Fibroblast of the aortic adventitia (primary cell): ENCODE measurements around the gene CACNA2D3. TPM values are rescaled to one million over a fixed set of nuclear protein-coding genes. Genes with fewer than 3 reads are reported as not detected.

Experiments
- DNase-seq: peaks from one replicate; pipeline ENCODE4 v3.0.0-alpha.2; 2010; ENCODE audit warnings: low read depth
- H3K4me3 ChIP-seq: 2 replicates; pipeline ENCODE4 v1.5.1; 2011; ENCODE audit warnings: low read depth, mild to moderate bottlenecking, control low read depth, low read length, moderate library complexity
- CTCF ChIP-seq: IDR thresholded peaks from 2 replicates; pipeline ENCODE4 v1.5.1; 2011; ENCODE audit warnings: mild to moderate bottlenecking, low read length, control low read depth, inconsistent platforms; ENCODE audit not compliant: insufficient read depth
- total RNA-seq: library from RNA; depleted of rRNA; stranded (reverse); fragments of >200 nt; gene quantifications from 2 replicates; pipeline ENCODE4 v1.2.3, GENCODE V29; 2012; ENCODE audit warnings: low replicate concordance

CACNA2D3 gene
- total RNA-seq, 1 donor, result 0.45 TPM

DNA sequence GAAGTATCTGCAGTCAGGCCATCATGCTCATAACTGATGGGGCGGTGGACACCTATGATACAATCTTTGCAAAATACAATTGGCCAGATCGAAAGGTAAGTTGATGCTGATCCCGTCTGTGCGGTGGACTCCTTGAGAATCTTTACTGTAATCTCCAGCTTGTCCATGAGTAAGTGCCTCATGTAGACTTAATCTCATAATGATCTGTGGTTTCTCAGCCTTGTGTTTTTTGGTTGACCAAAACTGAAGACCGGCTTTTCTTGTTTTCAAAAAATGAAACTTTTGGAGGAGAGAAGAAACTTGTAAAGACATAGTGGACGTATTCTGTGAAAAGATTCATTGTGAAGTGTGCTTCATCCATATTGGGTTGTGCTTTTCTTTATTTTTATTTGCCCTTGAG is 519.8 kb downstream of the CACNA2D3 start:
- H3K4me3 ChIP-seq, result no peak overlapping the region
- no peak for TF ChIP-seq CTCF
- no peak for DNase-seq

- no peak overlapping the region for H3K4me3 ChIP-seq
- no peak for TF ChIP-seq CTCF
- no peak for DNase-seq
These were observed 525.4 kb downstream of the CACNA2D3 start for GRCh38 chr3:54647721-54648120.

DNA sequence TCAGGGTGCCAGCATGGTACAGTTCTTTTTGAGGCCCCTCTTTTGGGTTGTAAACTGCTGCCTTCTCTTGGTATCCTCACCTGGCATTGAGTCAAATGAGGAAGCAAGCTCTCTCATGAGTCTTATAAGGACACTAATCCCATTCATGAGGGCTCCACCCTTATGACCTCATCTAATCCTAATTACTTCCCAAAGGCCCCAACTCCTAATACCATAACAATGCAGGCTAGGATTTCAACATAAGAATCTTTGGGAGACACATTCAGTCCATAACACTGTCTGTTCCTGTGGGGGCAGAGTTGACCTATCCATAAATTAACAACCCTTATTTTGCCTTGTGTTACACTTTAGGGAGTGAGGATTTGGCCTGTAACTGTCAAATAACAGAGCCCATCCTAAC is 527.2 kb downstream of the CACNA2D3 start:
- no peak for TF ChIP-seq CTCF
- no peak overlapping the region for H3K4me3 ChIP-seq
- no peak for DNase-seq

GRCh38 chr3:54653456-54654195 is 531.3 kb downstream of the CACNA2D3 start:
- TF ChIP-seq CTCF, result no peak
- no peak overlapping the region for H3K4me3 ChIP-seq
- no peak for DNase-seq

DNA sequence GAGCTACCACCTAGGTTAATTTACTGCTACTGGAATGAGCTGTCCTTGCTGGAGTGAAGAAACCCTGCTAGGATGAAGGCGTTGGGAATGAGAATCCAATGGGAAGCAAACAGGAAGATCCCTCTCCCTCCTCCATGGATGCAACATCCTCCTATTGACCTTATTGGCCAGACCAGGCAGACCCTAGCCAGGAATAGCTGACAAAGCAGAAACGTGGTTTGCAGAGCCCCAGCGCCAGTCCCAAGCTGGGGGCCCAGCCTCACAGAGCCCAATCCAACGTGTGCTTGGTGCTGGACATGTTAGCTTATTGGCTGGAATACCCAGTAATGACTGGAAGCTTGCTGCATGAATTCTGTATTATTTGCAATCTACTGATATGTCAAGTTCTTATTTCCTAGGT is 532.4 kb downstream of the CACNA2D3 start:
- DNase-seq, result no peak
- no peak for TF ChIP-seq CTCF

DNA sequence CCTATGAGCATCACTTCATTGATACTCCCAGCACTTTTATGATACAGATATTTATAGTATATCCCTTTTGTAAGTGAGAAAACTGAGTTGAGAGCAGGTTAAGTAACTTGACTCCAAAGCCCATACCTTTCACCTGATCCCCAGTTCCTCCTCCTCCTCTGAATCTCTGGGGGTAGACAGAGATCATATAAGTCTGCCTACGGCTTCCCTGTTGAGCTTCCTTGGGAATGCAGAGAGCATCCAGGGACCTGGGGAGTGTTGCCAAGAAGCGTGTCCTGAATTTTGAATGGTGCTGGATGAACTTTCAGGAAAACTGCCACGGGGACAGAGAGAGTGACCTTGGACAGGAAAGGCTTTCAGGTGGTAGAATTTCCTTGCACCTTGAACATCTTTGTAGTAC is 537.0 kb downstream of the CACNA2D3 start:
- no peak overlapping the region for H3K4me3 ChIP-seq
- DNase-seq, result no peak
- no peak for TF ChIP-seq CTCF

More for the DNA sequence above, 532.4 kb downstream of the CACNA2D3 start:
- no peak overlapping the region for H3K4me3 ChIP-seq

DNA sequence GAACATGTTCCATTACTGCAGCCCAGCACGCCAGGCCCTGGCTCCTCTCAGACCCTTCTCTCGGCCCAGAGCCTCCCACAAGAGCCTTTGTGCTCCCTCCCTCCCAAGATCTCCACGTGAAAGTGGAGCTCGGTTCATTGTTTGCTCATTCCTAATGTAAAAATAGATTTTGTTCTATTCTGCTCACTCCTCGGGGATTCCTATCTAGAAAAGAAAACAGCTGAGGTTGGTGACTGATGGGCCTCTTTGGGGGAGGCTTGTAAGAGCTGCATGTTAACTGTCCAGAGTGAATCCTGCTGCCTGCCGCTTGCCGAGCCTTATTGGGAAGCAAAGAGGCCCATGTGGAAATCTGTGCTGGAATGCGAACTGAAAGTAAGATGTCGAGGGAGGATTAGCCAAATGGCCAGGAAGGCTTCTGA is 538.4 kb downstream of the CACNA2D3 start:
- no peak overlapping the region for H3K4me3 ChIP-seq
- no peak for TF ChIP-seq CTCF
- peak; percentile 10 for DNase-seq
